Measurements from ENCODE around the gene KMO.

Gene KMO

DNA sequence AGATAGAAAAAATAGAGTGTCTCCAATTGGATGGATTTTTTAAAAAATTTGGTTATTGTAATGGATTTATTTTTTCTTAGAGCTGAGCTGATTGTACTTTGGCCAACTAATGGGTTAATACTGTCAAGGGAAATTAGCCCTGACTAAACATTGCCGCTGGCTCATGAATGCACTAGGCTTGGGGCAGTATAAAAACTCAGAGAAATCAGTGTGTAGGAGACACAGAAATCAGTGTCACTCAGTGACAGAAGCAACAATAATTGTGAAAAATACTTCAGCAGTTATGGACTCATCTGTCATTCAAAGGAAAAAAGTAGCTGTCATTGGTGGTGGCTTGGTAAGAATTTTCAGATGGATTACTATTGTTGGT is at the start of gene KMO:
TSS of gene KMO (plus strand) at position 217 of the 370 bp plus-strand sequence. CDS start at position 284, 67 bp downstream.
- no peak for DNase-seq (ENCODE audit: low spot score)
- TF ChIP-seq, protein P1, sequence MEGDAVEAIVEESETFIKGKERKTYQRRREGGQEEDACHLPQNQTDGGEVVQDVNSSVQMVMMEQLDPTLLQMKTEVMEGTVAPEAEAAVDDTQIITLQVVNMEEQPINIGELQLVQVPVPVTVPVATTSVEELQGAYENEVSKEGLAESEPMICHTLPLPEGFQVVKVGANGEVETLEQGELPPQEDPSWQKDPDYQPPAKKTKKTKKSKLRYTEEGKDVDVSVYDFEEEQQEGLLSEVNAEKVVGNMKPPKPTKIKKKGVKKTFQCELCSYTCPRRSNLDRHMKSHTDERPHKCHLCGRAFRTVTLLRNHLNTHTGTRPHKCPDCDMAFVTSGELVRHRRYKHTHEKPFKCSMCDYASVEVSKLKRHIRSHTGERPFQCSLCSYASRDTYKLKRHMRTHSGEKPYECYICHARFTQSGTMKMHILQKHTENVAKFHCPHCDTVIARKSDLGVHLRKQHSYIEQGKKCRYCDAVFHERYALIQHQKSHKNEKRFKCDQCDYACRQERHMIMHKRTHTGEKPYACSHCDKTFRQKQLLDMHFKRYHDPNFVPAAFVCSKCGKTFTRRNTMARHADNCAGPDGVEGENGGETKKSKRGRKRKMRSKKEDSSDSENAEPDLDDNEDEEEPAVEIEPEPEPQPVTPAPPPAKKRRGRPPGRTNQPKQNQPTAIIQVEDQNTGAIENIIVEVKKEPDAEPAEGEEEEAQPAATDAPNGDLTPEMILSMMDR (IDR thresholded peaks at IDR 0.05; ENCODE audit: extremely low read depth, missing control alignments): no peak

DNA sequence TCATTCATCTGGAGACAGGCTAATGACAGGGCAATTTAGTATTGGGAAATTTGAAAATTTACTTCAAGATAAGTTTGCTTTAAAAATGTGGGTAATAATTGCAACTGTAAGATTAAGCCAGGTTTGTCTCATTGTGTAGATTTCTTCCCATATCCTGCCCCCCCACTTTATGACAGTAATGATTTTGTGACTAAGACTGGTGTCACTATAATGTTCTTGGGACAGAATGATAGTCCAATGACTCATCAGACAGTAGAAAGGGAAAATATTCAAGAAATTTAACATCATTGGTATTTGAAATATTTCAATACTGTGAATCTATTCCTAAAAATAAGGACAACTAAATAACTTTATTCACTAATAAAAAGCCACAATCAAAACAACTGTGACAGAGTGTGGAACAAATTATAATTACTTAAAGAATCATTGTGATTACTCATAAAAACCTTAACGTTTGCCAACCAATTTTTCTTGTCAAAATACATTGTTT is 49.4 kb upstream of the KMO start:
- TF ChIP-seq, protein P1 (IDR thresholded peaks at IDR 0.05; ENCODE audit: extremely low read depth, missing control alignments): no peak
- DNase-seq (ENCODE audit: low spot score): no peak

DNA sequence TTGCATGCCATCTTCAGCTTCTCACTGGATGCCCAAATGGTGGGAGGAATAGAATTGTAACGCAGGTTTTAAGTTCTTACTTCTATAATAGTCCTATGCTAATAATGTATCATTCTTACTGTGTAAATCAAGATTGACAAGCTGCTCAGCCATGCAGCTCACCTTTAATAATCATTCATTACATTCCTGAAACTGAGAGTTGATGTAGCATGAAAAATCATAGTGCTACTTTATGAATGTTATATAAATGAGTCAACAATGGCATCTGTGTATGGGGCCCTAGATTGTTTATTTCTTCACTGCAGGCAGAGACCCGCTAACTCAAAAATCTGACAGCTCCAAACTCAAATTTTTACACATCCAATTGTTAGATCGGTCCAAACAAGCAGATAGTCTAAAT is 47.0 kb upstream of the KMO start:
- no peak for DNase-seq (ENCODE audit: low spot score)
- TF ChIP-seq, protein P1 (IDR thresholded peaks at IDR 0.05; ENCODE audit: extremely low read depth, missing control alignments): no peak

DNA sequence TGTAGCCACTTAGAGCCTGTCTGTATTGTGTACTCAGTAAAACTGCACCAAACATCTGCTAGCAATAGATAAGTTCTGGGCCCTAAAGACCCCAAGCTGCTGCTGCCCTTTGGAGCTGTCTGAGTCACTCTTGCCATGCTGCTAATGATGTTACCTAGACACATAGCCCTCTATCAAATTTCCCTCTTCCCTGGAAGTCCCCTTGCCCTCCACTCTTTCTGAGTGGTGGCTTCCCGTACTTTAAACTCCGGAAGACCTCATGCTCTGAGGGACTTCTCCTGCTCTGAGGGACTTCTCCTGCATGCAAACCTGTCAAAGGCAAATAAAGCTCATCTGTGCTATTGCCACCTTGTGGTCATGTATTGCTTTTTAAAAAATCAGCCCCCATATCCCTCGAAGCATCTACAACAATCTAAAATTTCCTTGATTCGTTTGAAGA is 46.6 kb upstream of the KMO start:
- peak; percentile 33 for DNase-seq (ENCODE audit: low spot score)
- TF ChIP-seq, protein P1 (IDR thresholded peaks at IDR 0.05; ENCODE audit: extremely low read depth, missing control alignments): peak; percentile 30

GRCh38 chr1:241488739-241489138 is 43.4 kb upstream of the KMO start:
- no peak for DNase-seq (ENCODE audit: low spot score)
- TF ChIP-seq, protein P1 (IDR thresholded peaks at IDR 0.05; ENCODE audit: extremely low read depth, missing control alignments): no peak

DNA sequence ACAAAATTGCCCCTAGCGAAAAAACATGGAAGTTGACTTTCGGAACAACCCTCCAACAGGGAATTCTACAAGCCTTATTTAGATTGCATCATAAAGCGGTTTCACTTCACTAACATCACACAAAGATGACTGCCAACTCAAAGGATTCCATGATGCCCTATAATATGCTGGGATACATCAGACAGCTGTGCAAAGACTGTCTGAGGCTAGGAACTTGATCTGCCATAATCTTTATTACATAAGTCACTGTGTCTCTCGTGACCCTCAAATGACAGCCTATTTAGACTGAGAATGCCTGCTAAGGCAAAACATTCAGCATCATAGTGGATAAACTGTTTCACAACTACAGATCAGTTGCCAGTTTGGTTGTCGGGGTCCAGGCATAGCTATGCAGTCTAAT is 36.4 kb upstream of the KMO start:
- TF ChIP-seq, protein P1 (IDR thresholded peaks at IDR 0.05; ENCODE audit: extremely low read depth, missing control alignments): no peak

GRCh38 chr1:241499910-241500309 is 32.3 kb upstream of the KMO start:
- TF ChIP-seq, protein P1 (IDR thresholded peaks at IDR 0.05; ENCODE audit: extremely low read depth, missing control alignments): peak; percentile 28
- no peak for DNase-seq (ENCODE audit: low spot score)

More for the DNA sequence above, 36.4 kb upstream of the KMO start:
- no peak for DNase-seq (ENCODE audit: low spot score)
